NCI-H2196 (cell line): ENCODE data around the gene ATP5F1B.
"Not testable (repeated sequence)": the region's sequence is repeated elsewhere in the genome, so short reads cannot be mapped to it uniquely, and the experiment has no call there.

Experiments
- DNase-seq: peaks from one replicate; lab custom pipeline; 2025; ENCODE audit not compliant: unreplicated experiment; lab: John Stamatoyannopoulos, UW

Gene ATP5F1B

DNA sequence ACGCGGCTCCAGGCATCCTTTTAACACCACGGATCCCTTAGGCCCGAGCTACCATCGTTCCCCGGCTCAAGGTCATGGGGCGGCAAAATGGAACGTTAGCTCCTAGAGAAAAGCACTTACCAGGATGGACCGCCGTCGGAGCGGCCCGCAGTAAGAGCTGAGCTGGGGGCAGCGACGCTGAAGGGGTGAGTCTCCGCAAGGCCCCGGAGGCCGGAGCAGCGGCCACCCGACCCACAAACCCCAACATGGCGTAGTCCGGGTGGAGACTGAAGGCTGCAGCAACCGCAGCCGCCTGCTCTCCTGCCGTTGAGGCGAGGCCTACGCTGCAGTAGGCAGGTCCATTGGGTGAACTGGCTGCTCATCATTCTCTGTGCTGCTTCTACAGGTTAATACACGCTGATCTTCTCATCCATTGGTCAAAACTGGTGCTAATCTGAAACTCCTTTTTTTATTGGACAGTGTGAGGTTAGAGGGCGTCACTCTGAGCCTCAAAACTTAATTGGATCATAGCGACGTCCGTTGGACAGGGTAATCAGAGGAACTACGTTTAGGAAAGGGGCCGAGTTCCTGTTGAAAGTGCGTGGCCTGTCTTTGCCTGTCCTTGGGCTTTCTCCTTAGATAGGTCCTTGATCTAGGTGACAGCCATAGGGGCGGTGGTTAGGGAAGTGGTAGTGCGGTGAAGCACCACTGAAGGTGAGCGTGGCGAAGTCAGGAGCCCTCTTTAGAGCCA lies at the start of gene ATP5F1B:
ATP5F1B (minus strand) TSS at position 268 of the 730 bp plus-strand sequence; CDS start at position 247, 21 bp downstream.
- DNase-seq: peak; percentile 97

DNA sequence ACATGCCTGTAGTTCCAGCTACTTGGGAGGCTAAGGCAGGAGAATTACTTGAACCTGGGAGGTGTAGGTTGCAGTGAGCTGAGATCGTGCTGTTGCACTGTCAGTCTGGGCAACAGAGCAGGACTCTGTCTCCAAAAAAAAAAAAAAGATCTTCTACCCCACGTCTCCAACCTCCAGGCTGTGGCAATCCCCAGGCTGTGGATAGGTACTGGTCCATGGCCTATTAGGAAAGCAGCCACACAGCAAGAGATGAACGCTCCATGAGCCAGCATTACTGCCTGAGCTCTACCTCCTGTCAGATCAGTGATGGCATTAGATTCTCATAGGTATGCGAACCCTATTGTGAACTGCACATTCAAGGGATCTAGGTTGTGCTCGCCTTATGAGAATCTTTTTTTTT lies 48.4 kb upstream of the ATP5F1B start:
- no peak for DNase-seq

GRCh38 chr12:56688846-56689109 lies 43.0 kb upstream of the ATP5F1B start:
- DNase-seq: no peak

- peak; percentile 98 for DNase-seq
Observed at GRCh38 chr12:56688129-56688845, 42.5 kb upstream of the ATP5F1B start, which contains the start of gene PTGES3. PTGES3 (minus strand) TSS chr12:56688284; CDS start chr12:56687999, 285 bp downstream.

GRCh38 chr12:56687223-56688128 lies 41.7 kb upstream of the ATP5F1B start:
- no peak for DNase-seq

- no peak for DNase-seq
Observed at GRCh38 chr12:56684745-56685359, 39.1 kb upstream of the ATP5F1B start.

DNA sequence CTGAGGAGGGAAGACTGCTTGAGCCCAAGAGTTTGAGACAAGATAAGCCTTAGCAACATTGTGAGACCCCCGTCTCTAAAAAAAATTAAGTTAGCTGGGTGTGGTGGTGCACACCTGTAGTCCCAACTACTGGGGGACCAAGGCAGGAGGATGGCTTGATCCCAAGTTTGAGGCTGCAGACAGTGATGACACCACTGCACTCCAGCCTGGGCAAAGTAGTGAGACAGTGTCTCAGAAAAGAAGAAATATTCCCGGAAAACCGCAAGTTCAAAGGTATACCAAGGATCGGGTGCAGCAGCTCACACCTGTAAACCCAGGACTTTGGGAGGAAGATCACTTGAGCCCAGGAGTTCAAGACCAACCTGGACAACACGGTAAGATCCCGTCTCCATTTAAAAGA lies 36.5 kb upstream of the ATP5F1B start:
- DNase-seq: no peak

DNA sequence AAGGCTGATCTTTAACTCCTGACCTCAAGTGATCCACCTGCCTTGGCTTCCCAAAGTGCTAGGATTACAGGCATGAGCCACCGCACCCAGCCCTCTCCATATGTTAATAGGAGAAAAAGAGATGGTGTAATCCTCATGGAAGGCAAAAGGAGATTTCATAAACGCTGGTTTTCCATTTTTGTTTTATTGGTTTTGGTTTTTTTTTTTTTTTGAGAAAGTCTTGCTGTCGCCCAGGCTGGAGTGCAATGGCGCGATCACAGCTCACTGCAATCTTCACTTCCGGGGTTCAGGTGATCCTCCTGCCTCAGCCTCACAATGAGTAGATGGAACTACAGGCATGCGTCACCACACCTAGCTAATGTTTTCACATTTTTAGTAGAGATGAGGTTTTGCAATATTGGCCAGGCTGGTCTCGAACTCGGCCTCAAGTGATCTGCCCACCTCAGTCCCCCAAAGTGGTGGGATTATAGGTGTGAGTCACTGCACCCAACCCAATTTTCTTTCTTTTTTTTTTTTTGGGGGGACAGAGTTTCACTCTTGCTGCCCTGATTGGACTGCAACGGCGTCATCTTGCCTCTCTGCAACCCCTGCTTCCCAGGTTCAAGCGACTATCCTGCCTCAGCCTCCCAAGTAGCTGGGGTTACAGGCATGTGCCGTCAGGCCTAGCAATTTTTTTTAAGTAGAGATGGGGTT lies 34.2 kb upstream of the ATP5F1B start:
- no peak for DNase-seq

GRCh38 chr12:56678852-56679251 lies 33.1 kb upstream of the ATP5F1B start:
- no peak for DNase-seq

DNA sequence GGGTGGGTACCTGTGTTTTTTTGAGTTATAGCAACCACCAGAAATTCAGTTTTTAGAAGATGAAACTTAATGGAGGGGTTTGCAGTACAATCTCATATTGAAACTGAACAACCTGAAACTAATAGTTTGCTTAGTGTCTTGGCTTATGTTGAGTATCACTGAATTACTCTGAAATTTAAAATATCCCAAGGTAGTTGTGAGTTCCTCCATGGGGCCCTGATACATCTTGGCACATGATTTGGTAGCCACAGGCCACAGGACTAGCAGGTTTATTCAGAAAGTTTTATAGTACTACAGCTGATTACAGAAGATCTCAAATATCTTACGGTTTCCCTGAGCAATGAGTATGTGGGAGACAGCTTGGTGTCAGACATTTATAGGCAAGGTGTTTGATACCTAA lies 31.9 kb upstream of the ATP5F1B start:
- no peak for DNase-seq

GRCh38 chr12:56676851-56677580 lies 31.2 kb upstream of the ATP5F1B start:
- no peak for DNase-seq

DNA sequence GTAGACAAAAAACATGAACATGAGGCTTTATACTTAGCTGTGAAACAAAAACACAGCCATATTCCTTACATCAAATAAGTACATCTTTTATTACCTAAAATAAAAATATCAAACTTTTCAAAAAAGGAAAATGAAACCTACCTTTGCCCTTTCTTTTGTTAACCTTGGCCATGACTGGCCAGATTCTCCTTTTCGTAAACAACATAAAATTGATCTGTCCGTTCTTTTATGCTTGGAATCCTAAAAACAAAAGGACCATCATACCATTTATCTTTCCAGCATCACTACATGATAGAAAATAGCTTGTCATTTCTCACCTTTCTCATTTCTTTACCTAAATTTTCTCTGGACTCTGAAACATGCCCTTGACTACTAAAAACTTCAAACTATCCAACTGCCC lies 25.8 kb upstream of the ATP5F1B start:
- no peak for DNase-seq

GRCh38 chr12:56670836-56671235 lies 25.1 kb upstream of the ATP5F1B start:
- no peak for DNase-seq

GRCh38 chr12:56668197-56668457 lies 22.3 kb upstream of the ATP5F1B start:
- DNase-seq: no peak

GRCh38 chr12:56661979-56662638 lies 16.3 kb upstream of the ATP5F1B start:
- no peak for DNase-seq

- DNase-seq: no peak
Observed at GRCh38 chr12:56661560-56661959, 15.8 kb upstream of the ATP5F1B start.

DNA sequence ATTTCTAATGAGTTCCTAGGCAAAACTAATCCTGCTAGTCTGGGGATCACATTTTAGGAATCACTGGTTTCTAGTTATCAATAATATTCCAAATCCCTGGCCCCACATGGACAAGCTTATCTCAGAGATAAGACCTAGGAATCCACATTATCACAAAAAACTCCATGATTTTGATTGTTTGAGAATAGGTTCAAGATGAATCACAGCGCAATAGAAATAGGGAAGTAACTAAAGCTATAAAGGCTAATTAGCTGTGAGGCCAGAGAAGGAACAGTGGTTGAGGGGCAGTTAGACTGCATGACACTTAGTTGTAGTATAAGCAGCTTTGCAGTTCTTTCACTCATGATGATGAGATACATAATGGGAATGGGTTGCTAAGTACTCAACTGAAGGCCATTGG lies 13.1 kb upstream of the ATP5F1B start:
- DNase-seq: no peak

GRCh38 chr12:56657416-56658379 lies 11.9 kb upstream of the ATP5F1B start:
- DNase-seq: no peak

- DNase-seq: not testable (repeated sequence)
Observed at GRCh38 chr12:56653781-56654180, 8.0 kb upstream of the ATP5F1B start.
